Cerebellar nuclear complex (tissue), 1 donor: Measurements from ENCODE around the gene SON.
"Not testable (repeated sequence)": the region's sequence is repeated elsewhere in the genome, so short reads cannot be mapped to it uniquely, and the experiment has no call there.

Source experiments
- DNase-seq, 2 experiments: peaks; one replicate each; lab custom pipeline; 2025; lab: John Stamatoyannopoulos, UW

Gene SON

DNA sequence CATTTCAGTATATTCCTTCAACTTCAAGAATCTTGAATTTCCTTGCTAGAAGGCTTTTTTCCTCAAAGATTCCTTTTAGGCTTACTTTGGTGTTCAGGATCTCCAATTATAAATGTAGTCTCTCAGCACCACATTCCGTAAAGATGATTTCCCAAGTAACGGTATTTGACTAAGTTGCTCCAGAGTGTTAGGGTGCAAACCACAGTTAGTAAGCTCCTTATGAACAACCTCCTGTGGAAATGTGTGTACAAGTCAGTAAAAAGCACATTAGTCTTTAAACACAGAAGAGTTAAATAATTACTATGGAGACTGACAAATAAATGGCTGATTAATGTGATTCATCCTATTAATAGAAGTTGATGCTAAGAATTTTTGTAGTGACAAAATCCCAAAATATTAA, 35.4 kb downstream of the SON start:
- no peak for DNase-seq

- no peak for DNase-seq
Measured at GRCh38 chr21:33578959-33579542, 36.2 kb downstream of the SON start.

- DNase-seq: no peak
Measured at GRCh38 chr21:33584455-33584854, 41.6 kb downstream of the SON start.

DNA sequence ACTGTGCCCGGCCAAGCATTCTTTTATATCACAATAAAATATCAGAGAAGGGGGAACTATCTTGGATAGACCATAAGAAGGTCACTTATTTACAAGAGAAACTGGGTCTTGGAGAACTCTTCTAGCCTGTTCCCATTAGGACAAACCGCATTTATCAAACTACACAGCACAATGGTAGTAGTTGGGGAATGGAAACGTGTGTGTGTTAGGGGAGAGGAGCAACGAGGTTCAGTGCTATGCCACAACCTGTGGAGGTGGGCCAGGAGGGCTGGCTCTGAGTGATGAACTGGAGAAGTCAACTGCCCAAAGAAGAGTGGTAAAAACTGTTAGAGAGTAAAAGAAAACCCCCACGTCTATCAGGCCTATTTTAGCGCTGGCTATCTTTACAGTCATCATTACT, 44.1 kb downstream of the SON start:
- DNase-seq: no peak

DNA sequence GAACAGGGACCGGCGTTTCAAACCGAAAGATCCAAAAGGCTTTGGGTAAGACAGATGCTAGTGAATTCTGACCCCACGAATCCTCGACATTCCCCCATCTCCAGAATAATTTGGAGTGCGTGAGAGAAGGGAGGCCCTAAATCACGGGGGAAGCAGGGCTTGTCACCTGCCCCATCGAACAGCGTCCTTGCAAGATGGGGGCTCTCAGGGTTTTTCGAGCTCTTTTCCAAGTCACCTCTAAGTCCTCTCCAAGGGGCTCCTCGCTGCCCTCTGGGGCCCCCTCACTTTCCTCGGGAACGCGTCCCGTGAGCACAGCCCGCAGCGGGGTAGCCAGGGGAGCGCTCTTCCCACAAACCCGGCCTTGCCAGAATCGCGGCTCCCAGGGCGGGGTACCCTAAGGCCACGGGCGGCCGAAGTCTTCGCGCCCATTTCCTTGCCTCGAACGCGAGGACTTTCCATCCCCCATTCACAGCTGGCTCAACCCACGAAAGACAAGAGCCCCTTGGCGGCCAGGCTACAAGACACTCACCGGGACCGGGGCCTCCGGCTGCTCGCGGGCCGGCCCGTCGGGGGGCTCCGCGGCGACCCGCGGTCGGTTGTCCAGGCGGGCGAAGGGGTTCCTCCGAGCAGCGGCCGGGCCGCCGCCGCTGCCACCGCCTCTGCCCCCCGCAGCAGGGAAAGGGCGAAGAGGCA, 45.1 kb downstream of the SON start:
- no peak for DNase-seq

- DNase-seq: peak in 1 of 2 experiments; percentile 67
Measured at GRCh38 chr21:33588485-33589335, 45.9 kb downstream of the SON start, which contains the start of gene DONSON. DONSON (minus strand) TSS chr21:33588684; CDS start chr21:33588641, 43 bp downstream.

DNA sequence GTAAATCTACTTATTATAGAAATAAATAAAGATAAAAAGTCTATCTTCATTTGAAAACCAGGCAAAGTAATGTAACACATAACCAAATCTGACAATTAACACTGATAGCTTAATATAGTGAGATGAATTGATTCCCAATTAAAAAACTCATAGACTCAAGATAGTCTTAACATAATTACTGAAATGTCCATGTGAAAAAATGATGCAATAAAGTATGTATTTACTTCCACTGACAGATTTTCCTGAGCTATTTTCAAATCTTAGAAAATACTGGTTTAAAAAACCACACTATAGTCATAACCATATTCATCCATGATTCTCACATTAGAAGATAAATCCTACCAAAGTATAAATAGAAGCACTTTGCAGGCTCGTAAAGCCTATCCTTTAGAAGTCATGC, 55.2 kb downstream of the SON start:
- no peak for DNase-seq

GRCh38 chr21:33608559-33608958, 65.7 kb downstream of the SON start:
- DNase-seq: no peak

- DNase-seq: no peak
Measured at GRCh38 chr21:33611006-33611744, 68.3 kb downstream of the SON start.

- DNase-seq: not testable (repeated sequence)
Measured at GRCh38 chr21:33617565-33617964, 74.7 kb downstream of the SON start.

DNA sequence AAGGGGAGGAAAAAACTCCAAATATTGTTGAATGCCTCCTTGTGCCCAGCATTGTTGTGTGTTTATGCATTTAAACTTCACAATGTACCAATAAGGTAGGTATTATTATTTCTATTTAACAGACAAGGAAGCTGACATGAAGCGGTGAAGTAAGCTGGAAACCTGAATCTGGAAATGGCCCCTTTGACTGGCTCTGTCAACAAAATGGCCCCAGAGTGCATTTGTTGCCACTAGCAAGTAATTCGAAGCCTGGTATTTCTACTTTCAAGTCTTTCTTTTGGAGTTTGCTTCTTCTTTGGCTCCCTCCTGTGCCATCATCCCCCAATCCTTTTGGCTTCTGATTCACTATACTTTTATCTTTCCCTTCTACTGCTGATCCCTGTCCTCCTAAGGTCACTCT, 75.6 kb downstream of the SON start:
- DNase-seq: no peak

- DNase-seq: no peak
Measured at GRCh38 chr21:33619726-33620125, 76.9 kb downstream of the SON start.

DNA sequence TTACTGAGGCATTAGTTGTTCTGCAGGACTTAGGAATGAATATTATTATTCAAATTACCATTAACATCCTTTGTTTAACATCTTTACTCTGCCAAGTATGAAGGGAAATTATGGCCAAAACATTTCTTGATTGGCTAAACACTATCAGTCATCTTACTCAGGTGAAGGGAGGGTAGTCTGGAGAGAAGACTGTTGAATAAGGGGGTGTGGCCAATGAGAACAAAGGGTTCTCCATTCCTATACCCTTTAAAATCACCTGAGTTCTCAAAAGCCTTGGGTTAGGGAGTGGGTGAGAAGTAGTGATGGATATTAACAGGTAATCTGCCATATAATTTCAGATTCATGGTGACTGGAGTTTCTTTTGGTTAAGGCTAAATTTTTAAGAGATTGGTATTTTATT, 79.4 kb downstream of the SON start:
- no peak for DNase-seq

GRCh38 chr21:33626151-33626550, 83.3 kb downstream of the SON start:
- DNase-seq: not testable (repeated sequence)
